Jurkat, Clone E6-1 (cell line): Measurements from ENCODE around the gene DDX28.
"Not testable (repeated sequence)": the region's sequence is repeated elsewhere in the genome, so short reads cannot be mapped to it uniquely, and the experiment has no call there.

Experiments used
- DNase-seq: peaks from one replicate; pipeline ENCODE4 v3.0.0-alpha.2; 2011; ENCODE audit warnings: low read depth, low spot score
- H3K4me3 ChIP-seq: 2 replicates; pipeline ENCODE4 v1.5.1; 2011; ENCODE audit warnings: mild to moderate bottlenecking, low read length, control low read depth, moderate library complexity

DDX28 gene

GRCh38 chr16:67976205-67976604 lies 46.8 kb downstream of the DDX28 start:
- DNase-seq = no peak
- no peak overlapping the region for H3K4me3 ChIP-seq

- H3K4me3 ChIP-seq = no peak overlapping the region
- DNase-seq = no peak
Measured at GRCh38 chr16:67975321-67976105, 47.5 kb downstream of the DDX28 start.

- H3K4me3 ChIP-seq, DNase-seq: not testable (repeated sequence)
Measured at GRCh38 chr16:67972285-67972684, 50.7 kb downstream of the DDX28 start.

- no peak for DNase-seq
- H3K4me3 ChIP-seq = no peak overlapping the region
Measured at GRCh38 chr16:67971111-67971510, 51.9 kb downstream of the DDX28 start.
